Transverse colon (tissue), 4 donors: ENCODE data around the gene PRKCZ.

Experiments used
- POLR2A ChIP-seq: fragments of 450-650 bp; IDR thresholded peaks from one replicate; pipeline ENCODE4 v1.6.1; 2016; ENCODE audit warnings: antibody characterized with exemption, mild to moderate bottlenecking, moderate library complexity
- POLR2AphosphoS5 ChIP-seq, 3 donors: sonication (generic); formaldehyde crosslinking; IDR thresholded peaks; one replicate each; pipeline ENCODE4 v1.6.1; 2016; ENCODE audit warnings: antibody characterized with exemption in 3 of 3
- TF ChIP-seq, protein P1 (sequence below), 5 experiments: fragments of 200-600 bp in 3 of 5; fragments of 450-650 bp in 2 of 5; sonication (generic) in 3 of 5; IDR thresholded peaks; 1 replicate in 2 of 5; 2 replicates in 3 of 5; pipeline ENCODE4 v1.5.1; 2016 to 2017; ENCODE audit warnings: antibody characterized with exemption in 5 of 5, inconsistent platforms in 3 of 5, mild to moderate bottlenecking in 2 of 5, moderate library complexity in 1 of 5

DNA sequence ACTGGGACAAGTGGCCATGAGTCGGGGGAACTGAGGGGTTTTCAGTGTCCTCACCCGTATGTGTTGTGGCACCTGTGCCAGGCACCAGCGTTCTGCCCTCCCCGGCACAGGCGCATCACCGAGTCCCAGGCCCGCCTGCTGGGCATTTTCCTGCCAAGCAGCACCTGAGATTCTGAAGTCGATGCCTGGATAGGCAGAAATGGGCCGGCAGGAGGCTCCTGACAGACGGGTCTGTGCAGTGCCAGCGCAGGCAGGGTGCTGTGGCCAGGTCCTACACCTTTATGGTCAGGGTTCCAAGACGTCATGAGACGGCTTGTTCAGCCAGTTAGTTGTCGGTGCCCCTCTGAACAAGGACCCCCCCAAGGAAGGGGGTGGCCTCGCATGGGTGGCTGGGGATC, 133.7 kb downstream of the PRKCZ start:
- TF ChIP-seq, protein P1, sequence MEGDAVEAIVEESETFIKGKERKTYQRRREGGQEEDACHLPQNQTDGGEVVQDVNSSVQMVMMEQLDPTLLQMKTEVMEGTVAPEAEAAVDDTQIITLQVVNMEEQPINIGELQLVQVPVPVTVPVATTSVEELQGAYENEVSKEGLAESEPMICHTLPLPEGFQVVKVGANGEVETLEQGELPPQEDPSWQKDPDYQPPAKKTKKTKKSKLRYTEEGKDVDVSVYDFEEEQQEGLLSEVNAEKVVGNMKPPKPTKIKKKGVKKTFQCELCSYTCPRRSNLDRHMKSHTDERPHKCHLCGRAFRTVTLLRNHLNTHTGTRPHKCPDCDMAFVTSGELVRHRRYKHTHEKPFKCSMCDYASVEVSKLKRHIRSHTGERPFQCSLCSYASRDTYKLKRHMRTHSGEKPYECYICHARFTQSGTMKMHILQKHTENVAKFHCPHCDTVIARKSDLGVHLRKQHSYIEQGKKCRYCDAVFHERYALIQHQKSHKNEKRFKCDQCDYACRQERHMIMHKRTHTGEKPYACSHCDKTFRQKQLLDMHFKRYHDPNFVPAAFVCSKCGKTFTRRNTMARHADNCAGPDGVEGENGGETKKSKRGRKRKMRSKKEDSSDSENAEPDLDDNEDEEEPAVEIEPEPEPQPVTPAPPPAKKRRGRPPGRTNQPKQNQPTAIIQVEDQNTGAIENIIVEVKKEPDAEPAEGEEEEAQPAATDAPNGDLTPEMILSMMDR (IDR thresholded peaks at IDR 0.05), result no peak
- TF ChIP-seq POLR2A, result no peak
- TF ChIP-seq POLR2AphosphoS5 (IDR thresholded peaks at IDR 0.05), result no peak
